ENCODE measurements around the gene ILDR1. TPM values are rescaled to one million over a fixed set of nuclear protein-coding genes. Genes with fewer than 3 reads are reported as not detected.

ILDR1 gene
- total and polyA plus RNA-seq, 2 of the 8 experiments (the other 6 are each of a cell fraction or from before 2014, with no cell fraction given) = 1.8 TPM

GRCh38 chr3:122024800-122025199, 2.8 kb upstream of the ILDR1 start:
- Histone ChIP-seq H2AFZ (ENCODE audit: low read length) (no peak overlapping the region), H3K18ac (ENCODE audit: extremely low read depth, low read length) (no peak overlapping the region), H3K9me3 (ENCODE audit: insufficient read depth in 2 of 2, low read depth in 1 of 2, low read length in 1 of 2) (no peaks in the 10 kb centered on the region), H3K4me1 (replicated peaks in 1 of 4; ENCODE audit: control insufficient read depth in 3 of 4, insufficient read depth in 4 of 4, low read length in 3 of 4) (no peaks in the 10 kb centered on the region; a peak in 3 of 7 replicates), H2BK120ac (replicated peaks; ENCODE audit: low read depth, low read length) (no peak overlapping the region), H4K5ac (ENCODE audit: insufficient read length, low read depth, low read length) (no peak overlapping the region), H2BK15ac (ENCODE audit: low read length) (no peak overlapping the region), H4K20me1 (replicated peaks in 1 of 2; ENCODE audit: control insufficient read depth in 1 of 2, insufficient read depth in 2 of 2, low read length in 2 of 2) (no peaks in the 10 kb centered on the region), H3K9ac (replicated peaks in 1 of 4; ENCODE audit: extremely low read depth in 1 of 4, low read depth in 3 of 4, low read length in 3 of 4) (no peak overlapping the region), H3K36me3 (ENCODE audit: control insufficient read depth in 2 of 4, insufficient read depth in 4 of 4, low read length in 3 of 4) (no peaks in the 10 kb centered on the region), H4K8ac (ENCODE audit: extremely low read depth, insufficient read depth, low read length) (no peak overlapping the region), H4K91ac (replicated peaks; ENCODE audit: insufficient read length, low read length) (no peak overlapping the region), H3K56ac (replicated peaks; ENCODE audit: insufficient read length, low read depth, low read length) (no peak overlapping the region), H2BK20ac (ENCODE audit: low read length) (no peak overlapping the region), H3K4me3 (ENCODE audit: extremely low read depth in 1 of 4, insufficient read depth in 2 of 4, low read depth in 3 of 4, low read length in 4 of 4) (no peak overlapping the region), H2BK12ac (ENCODE audit: low read depth, low read length) (no peak overlapping the region), H3K23ac (ENCODE audit: insufficient read length) (no peak overlapping the region), H3K79me1 (ENCODE audit: low read depth, low read length) (no peaks in the 10 kb centered on the region), H3K23me2 (ENCODE audit: low read depth, low read length) (peaks cover 3% of the 10 kb centered on the region; the same call in 1 of the 2 replicates), H3K4ac (replicated peaks; ENCODE audit: insufficient read length, low read depth, low read length) (no peak overlapping the region), H3K27ac (ENCODE audit: low read depth, low read length) (no peak overlapping the region), H3K14ac (ENCODE audit: insufficient read length) (no peak overlapping the region), H2AK5ac (ENCODE audit: low read depth, low read length) (no peak overlapping the region), H3K79me2 (ENCODE audit: control insufficient read depth in 1 of 2, insufficient read depth in 2 of 2, low read length in 2 of 2) (no peaks in the 10 kb centered on the region), H3K4me2 (ENCODE audit: insufficient read depth in 1 of 2, low read depth in 2 of 2, low read length in 2 of 2) (no peak overlapping the region), H2BK5ac (ENCODE audit: low read depth, low read length) (no peak overlapping the region), H3K27me3 (replicated peaks in 1 of 4; ENCODE audit: control insufficient read depth in 3 of 4, extremely low read depth in 1 of 4, insufficient read depth in 3 of 4, low read length in 3 of 4) (no peaks in the 10 kb centered on the region; a peak in 2 of 7 replicates)
- ChIA-PET POLR2A (ENCODE audit: partially characterized antibody) (no interaction called here), CTCF (ENCODE audit: partially characterized antibody) (interaction anchor here (0.9 to 2.0 kb wide), 3 partner anchors 27 to 40 kb away, joined by 3 to 9 read pairs (median 3); no protein-coding TSS in a partner anchor)
- DNase-seq (ENCODE audit: low read depth in 1 of 2, low spot score in 2 of 2) (no peak), FAIRE-seq (no peak)
- WGBS, 2 experiments (ENCODE audit: extremely low coverage in 1 of 2, insufficient coverage in 1 of 2, insufficient read length in 1 of 2, insufficient replicate concordance in 2 of 2, low coverage in 1 of 2, low lambda C conversion rate in 2 of 2, missing lambda C conversion rate in 1 of 2) = 93% methylated on average over 2 of the region's 2 CpGs; no CpG with 5 or more reads in 1 of the 2 experiments
- TF ChIP-seq ATF3 (IDR thresholded peaks at IDR 0.05; ENCODE audit: insufficient read depth, low read depth, low read length) (no peak), CREB1 (IDR thresholded peaks at IDR 0.05) (no peak), CEBPB (IDR thresholded peaks at IDR 0.05; ENCODE audit: low read depth, low read length) (no peak), BACH1 (IDR thresholded peaks at IDR 0.05; ENCODE audit: low read length) (no peak), PHF8 (conservative IDR thresholded peaks at IDR 0.05; ENCODE audit: low read depth, low read length) (no peak), POU5F1 (IDR thresholded peaks at IDR 0.05; ENCODE audit: low read depth, low read length) (no peak), RFX5 (IDR thresholded peaks at IDR 0.05; ENCODE audit: borderline replicate concordance, low read depth, low read length) (no peak), MAFK (IDR thresholded peaks at IDR 0.05; ENCODE audit: low read depth, low read length) (no peak), SRF (IDR thresholded peaks at IDR 0.05; ENCODE audit: low read depth, low read length) (no peak), NANOG (IDR thresholded peaks at IDR 0.05; ENCODE audit: insufficient read depth, low read depth, low read length, poor library complexity, severe bottlenecking) (no peak), SIRT6 (IDR thresholded peaks at IDR 0.05; ENCODE audit: low read length) (no peak), POLR2A (IDR thresholded peaks at IDR 0.05; ENCODE audit: control extremely low read depth in 1 of 2, low read depth in 2 of 2, low read length in 2 of 2) (no peak)

All from H1 (cell line).